Tibial nerve (tissue), 3 donors: ENCODE measurements around the gene EMC1.

ENCODE experiments used
- EP300 ChIP-seq, 2 donors: sonication (generic); formaldehyde crosslinking; IDR thresholded peaks; one replicate each; pipeline ENCODE4 v1.6.1; 2017; ENCODE audit warnings: antibody characterized with exemption in 2 of 2, mild to moderate bottlenecking in 1 of 2
- POLR2A ChIP-seq, 2 donors: fragments of 450-650 bp; IDR thresholded peaks; one replicate each; pipeline ENCODE4 v1.6.1; 2017; ENCODE audit warnings: antibody characterized with exemption in 2 of 2, mild to moderate bottlenecking in 2 of 2, moderate library complexity in 2 of 2

DNA sequence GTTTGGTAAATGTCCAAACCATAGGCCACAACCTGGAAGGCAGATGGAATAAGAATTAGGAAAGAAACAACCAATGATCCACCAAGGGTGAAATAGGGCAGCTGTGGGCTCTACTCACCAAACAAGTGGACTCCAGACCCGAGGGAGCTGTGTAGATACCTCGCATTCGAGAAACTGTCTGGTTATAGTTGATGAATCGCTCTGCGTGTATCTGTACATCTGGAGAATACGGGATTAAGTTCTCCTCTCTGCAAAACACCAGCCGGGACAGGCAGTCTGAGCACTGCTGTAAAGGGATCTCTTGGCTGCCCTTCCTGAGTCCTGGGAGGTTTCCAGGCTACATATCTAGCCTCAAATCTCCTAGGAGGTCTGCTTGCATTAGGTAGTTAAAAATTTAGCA is 31.9 kb downstream of the EMC1 start:
- TF ChIP-seq EP300 (IDR thresholded peaks at IDR 0.05) (no peak), POLR2A (IDR thresholded peaks at IDR 0.05) (no peak)
